Stimulated activated CD4-positive, alpha-beta T cell treated with anti-CD3 and anti-CD28 coated beads, TNF-alpha, amount 100 ng/mL, for 1 hour (primary cell): Measurements from ENCODE around the gene FFAR3.
A peak's percentile ranks its signal among the peaks of the same experiment; 100 is the strongest.
"Not testable (repeated sequence)": the region's sequence is repeated elsewhere in the genome, so short reads cannot be mapped to it uniquely, and the experiment has no call there.

Experiments
- DNase-seq, 3 donors: peaks; one replicate each; pipeline ENCODE4 v3.0.0-alpha.2; 2020; ENCODE audit warnings: low read depth in 3 of 3, low spot score in 1 of 3

Gene FFAR3

GRCh38 chr19:35349614-35350521 is 8.4 kb upstream of the FFAR3 start:
- no peak for DNase-seq

- no peak for DNase-seq
Observed at GRCh38 chr19:35350591-35350990, 7.7 kb upstream of the FFAR3 start.

- no peak for DNase-seq
Observed at GRCh38 chr19:35351411-35352176, 6.7 kb upstream of the FFAR3 start.

- no peak for DNase-seq
Observed at GRCh38 chr19:35352177-35352447, 6.1 kb upstream of the FFAR3 start.

- peak; percentile 36 to 39 (median 38) for DNase-seq
Observed at GRCh38 chr19:35352448-35353304, 5.6 kb upstream of the FFAR3 start.

GRCh38 chr19:35353635-35354034 is 4.6 kb upstream of the FFAR3 start:
- no peak for DNase-seq

- DNase-seq, result no peak
Observed at GRCh38 chr19:35354898-35355297, 3.4 kb upstream of the FFAR3 start.

- DNase-seq, result no peak
Observed at GRCh38 chr19:35355791-35356460, 2.3 kb upstream of the FFAR3 start.

GRCh38 chr19:35358834-35359233 is 574 bp downstream of the FFAR3 start:
- not testable (repeated sequence) for DNase-seq

- not testable (repeated sequence) for DNase-seq
Observed at GRCh38 chr19:35359395-35359794, 1.1 kb downstream of the FFAR3 start.

- DNase-seq, result not testable (repeated sequence)
Observed at GRCh38 chr19:35360081-35360480, 1.8 kb downstream of the FFAR3 start.

- no peak for DNase-seq
Observed at GRCh38 chr19:35360880-35361420, 2.7 kb downstream of the FFAR3 start.

GRCh38 chr19:35362261-35363000 is 4.2 kb downstream of the FFAR3 start:
- no peak for DNase-seq

- DNase-seq, result no peak
Observed at GRCh38 chr19:35363001-35363590, 4.8 kb downstream of the FFAR3 start.

- no peak for DNase-seq
Observed at GRCh38 chr19:35363711-35364425, 5.6 kb downstream of the FFAR3 start.

- DNase-seq, result no peak
Observed at GRCh38 chr19:35365303-35365702, 7.0 kb downstream of the FFAR3 start.

- DNase-seq, result no peak
Observed at GRCh38 chr19:35368378-35368777, 10.1 kb downstream of the FFAR3 start.

GRCh38 chr19:35369522-35369921 is 11.3 kb downstream of the FFAR3 start:
- DNase-seq, result no peak

GRCh38 chr19:35370722-35371121 is 12.5 kb downstream of the FFAR3 start, which contains the start of gene GPR42:
TSS of gene GPR42 (plus strand) at chr19:35371068. CDS start at chr19:35371360, 292 bp downstream.
- DNase-seq, result no peak
